HG03571 (cell line): ENCODE data around the gene UMOD.
"Not testable (repeated sequence)": the region's sequence is repeated elsewhere in the genome, so short reads cannot be mapped to it uniquely, and the experiment has no call there.

Source experiments
- ATAC-seq: cut with Tn5 transposase; IDR thresholded peaks from one replicate; pipeline ENCODE4 v1.9.1; 2021; ENCODE audit not compliant: unreplicated experiment

The UMOD gene

DNA sequence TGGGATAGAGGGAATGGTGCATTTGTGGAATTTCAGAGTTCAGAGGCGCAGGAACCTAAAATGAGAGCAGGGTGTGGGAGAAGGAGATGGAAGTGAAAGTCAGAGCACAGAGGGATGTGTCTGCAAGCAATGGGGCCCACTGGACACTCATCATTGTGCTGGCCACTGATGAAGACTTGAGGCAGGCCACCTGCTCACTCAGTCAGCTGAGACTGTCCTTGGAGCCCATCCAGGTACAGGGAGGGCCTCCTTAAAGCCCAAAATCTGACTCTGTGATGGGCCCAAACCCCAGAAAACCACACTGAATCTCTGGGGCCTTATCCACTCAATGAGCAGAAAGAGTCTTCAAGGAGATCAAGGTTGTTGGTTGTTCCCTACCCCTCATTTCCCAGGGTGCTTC, 30.8 kb downstream of the UMOD start:
- ATAC-seq, result no peak

DNA sequence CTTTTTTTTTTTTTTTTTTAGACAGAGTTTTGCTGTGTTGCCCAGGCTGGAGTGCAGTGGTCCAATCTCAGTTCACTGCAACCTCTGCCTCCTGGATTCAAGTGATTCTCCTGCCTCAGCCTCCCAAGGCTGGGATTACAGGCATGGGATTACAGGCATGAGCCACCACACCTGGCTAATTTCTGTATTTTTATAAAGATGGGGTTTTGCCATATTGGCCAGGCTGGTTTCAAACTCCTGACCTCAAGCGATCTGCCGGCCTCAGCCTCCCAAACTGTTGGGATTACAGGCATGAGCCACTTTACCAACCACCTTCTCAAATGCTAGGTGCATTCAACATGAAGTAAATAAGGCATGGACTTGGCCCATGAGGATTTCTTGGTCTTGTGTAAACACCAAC, 31.5 kb downstream of the UMOD start:
- not testable (repeated sequence) for ATAC-seq

DNA sequence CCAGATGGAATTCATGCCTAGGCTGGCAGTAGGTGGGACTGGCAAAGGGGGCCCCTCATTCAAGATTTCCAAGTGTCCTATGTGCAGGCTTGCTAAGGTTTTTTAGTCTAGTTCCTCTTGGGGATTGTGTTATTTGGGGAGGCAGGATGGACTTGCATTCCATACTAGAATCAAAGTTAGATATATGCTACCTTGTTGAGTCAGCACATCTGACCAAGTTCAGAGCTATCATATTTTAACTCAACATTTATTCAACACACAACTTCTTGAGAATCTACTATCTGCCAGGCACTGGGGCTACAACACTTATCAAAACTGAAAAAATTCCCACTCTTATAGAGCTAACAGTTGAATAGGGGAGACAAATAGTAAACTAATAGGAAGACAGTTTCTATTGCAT, 31.9 kb downstream of the UMOD start:
- no peak for ATAC-seq

DNA sequence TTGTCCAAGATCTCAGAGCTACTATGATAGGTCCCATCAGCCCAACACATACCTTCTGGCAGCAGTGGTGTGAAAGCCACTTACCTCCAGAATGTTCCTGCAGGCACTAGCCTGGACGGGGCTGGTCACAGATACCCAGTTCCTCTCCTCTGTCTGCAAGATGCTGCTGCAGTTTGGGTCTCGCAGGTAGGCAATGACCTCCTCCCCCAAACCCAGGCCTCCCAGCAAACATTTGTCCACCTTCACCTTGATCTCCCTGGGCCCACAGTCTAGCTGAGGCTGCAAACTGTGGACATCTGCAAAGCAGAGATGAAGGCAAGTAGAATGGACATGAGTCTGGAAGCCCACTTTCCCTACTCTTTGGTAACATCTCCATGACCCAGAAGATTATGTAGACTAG, 32.3 kb downstream of the UMOD start:
- no peak for ATAC-seq

DNA sequence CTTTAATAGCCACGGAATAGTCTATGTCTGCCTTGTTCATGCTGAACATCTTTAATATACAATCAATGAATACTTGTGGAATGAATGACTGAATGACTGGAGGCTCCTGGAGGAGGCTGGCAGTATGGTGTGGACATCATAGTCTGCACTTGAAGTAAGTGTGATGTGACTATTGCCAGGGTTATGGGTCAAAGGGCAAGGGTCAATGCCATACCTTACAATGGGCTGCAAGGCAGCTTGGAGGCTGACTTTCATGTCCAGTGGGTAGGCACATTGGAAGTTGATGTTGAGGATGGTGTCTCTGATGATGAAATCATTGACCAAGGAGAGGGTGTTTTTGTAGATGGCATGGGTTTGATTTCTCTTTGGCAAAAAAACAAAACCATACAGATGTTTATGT, 33.1 kb downstream of the UMOD start:
- no peak for ATAC-seq

DNA sequence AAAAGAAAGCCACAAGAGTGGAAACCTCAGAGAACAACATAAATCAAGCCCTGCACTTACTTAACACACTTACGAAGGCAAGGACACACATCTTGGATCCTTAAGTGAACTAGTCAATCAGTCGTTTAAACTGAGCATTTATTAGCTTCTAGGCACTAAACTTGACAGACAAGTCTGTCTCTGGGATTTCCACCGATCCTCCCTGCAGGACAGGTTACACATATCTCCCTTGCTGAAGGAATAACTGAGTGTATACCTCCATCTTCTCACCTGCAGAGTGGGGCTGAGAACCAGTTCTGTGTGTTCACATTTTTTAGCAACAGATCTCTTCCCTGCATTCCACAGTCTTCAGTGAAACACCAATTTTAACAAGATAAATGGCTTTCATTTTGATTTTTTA, 34.1 kb downstream of the UMOD start:
- no peak for ATAC-seq

DNA sequence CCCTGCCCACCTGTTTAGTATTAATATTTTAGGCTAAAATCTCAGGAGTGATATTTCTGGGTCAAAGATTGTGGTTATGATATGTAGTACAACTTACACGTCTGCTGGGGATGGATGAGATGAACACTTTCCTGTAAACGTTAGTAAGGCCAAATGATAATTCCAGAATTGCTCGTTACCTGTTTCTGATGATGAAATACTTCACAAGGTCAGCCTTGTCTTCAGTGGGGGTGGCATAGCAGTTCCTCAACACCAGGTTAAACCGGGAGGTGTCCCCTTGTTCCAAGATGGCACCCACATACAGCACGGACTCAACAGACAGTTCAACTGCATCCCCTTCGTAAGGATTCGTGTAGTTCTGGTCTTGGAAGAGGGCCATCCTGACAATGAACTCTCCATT, 34.5 kb downstream of the UMOD start:
- ATAC-seq, result no peak

DNA sequence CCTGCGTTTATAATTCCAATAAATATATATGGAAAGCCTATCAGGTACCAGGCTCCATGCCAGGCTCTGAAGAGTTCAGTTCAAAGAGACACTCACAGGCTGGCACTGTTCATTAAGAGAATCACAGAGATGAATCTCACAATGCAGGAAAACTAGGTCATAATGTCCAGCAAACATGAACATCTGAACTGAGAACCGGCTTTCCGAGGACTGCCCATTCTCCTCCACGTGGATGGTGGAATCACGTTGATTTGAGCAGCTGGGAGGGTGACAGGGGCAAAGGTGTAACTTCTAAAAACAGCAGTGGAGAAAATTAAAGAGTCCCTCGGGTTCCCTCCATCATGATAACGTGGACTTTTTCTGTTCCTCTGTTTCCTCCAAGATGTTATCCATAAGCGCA, 35.4 kb downstream of the UMOD start:
- ATAC-seq, result no peak

DNA sequence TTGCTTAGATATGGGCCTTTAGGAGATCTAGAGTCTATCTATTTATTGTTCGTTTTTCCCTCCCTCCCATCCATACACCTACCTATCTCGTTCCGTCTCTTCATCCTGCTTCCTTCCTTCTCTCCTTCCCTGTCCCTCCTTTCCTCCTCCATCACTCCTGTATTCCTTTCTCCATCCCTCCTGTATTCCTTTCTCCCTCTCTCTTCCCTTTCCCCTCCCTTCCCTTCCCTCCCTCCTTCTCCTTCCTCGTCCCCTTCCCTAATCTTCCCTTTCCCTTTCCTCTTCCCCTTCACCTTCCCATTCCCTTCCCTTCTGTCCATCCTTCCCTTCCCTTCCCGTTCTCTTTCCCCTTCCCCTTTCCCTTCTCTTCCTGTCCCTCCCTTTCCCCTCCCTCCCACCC, 35.8 kb downstream of the UMOD start:
- no peak for ATAC-seq

DNA sequence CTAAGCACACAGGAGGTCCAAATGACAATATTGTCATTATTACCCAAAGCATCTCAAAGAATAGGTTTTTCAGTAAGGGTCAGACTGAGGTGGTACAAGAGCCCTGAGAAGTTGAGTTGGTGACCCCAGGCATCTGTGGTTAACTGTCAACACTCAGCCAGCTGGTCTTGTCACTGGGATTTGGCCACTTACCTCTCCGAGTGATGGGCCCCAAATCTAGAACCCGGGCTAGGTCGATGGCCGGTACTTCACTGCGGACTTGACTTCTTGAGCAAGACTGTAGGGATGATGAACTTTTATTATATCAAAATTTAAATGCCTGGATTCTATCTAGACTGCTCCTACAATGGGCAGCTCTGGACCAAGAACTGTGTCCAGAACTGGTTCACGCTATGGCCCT, 36.8 kb downstream of the UMOD start:
- ATAC-seq, result no peak

DNA sequence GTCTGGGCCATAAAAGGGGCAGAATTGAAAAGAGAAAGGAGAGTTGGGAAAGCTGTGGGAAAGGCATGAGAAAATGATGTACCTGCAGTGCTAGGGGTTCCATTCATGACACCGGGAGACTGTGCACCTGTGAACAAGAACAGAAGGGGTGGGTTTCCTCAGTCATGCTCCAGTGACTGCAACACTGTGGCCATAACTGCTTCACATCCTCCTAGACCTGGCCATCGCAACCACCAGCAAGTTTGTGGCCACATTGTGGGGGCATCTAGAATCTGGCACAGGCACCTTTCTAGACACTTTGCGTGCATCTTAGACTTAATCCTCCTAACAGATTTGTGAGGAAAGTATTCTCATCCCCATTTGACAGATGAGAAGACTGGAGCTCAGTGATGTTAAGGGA, 37.9 kb downstream of the UMOD start:
- no peak for ATAC-seq

DNA sequence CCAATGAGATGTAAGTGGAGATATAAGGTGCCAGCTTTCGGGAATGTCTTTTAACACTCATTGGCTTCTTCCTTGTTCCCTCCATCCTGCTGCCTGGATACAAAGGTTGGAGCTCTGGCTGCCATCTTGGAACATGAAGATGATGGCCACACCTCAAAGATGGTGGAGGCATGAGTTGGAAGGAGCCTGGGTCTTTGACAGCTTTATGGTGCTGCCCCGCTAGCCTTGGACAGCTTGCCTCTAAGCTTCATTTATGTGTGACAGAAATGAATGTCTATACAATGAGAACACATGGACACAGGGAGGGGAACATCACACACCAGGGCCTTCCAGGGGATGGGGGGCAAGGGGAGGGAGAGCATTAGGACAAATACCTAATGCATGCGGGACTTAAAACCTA, 38.8 kb downstream of the UMOD start:
- ATAC-seq, result no peak

DNA sequence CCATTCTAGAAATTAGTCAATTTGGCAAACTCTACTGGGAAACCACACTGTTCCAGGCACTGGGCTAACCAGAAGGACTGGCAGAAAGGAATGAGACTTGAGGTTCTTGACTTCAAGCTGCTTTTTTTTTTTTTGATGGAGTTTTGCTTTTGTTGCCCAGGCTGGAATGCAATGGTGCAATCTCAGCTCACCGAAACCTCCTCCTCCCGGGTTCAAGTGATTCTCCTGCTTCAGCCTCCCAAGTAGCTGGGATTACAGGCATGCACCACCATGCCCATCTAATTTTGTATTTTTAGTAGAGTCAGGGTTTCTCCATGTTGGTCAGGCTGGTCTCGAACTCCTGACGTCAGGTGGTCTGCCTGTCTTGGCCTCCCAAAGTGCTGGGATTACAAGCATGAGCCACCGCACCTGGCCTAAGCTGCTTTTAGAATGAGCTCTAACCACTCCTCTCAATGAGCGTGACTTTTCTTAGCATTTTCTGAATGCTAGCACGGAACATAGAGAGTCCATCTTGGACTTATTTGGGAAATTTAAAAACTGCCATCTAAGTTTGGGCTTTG, 39.9 kb downstream of the UMOD start:
- not testable (repeated sequence) for ATAC-seq

DNA sequence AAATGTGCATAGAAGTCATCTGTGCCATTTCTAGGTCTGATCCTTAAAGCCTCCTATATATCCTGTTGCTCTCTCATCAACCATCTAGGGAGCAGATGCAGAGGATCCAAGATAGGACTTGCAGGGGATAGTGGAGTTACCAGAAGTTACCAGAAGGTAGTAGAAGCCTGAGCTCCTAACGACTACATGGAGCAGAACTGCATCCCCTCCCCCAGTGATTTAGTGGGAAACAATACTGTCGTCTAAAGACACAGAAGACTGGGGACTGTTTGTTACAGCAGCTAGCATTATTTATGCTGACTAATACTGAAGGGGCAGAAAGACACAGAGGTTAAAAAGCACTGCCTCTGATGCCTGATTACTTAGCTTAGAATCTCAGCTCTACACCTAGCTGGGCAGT, 41.0 kb downstream of the UMOD start:
- ATAC-seq, result no peak

DNA sequence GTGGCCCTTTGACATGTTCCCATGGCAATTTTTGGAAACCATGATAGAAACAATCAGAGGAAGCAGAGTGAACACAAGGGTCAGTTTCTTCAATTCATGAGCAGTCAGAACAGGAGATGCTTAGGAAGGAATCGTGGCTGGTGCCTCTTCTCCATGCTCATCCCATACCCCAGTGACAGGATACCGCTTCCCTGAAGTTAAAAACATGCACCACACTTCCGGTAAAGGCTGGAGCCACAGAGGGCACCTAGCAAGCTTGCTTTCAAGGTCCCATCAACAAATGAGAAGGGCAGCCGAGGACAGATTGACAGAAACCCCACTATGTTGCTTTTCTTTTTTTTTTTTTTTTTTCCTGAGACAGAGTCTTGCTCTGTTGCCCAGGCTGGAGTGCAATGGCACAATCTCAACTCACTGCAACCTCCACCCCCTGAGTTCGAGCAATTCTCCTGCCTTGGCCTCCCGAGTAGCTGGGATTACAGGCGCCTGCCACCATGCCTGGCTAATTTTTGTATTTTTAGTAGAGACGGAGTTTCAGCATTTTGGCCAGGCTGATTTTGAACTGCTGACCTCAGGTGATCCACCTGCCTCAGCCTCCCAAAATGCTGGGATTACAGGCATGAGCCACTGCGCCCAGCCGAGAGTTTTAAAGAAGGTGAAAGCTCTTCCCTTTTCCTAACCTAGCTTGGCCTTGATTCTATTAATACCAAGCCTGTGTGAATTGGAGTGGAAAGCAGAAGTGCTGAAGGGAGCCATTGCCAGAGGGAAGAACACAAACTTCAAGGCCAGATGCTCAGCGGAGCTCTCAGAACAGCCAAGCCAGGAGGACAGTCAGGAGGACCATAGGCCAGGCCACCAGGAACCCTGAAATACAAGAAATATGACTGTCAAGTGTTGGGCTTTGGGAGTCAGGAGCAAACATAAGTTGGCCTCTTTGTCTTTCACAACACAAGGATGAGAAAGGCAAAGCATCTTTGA, 41.8 kb downstream of the UMOD start:
- no peak for ATAC-seq

DNA sequence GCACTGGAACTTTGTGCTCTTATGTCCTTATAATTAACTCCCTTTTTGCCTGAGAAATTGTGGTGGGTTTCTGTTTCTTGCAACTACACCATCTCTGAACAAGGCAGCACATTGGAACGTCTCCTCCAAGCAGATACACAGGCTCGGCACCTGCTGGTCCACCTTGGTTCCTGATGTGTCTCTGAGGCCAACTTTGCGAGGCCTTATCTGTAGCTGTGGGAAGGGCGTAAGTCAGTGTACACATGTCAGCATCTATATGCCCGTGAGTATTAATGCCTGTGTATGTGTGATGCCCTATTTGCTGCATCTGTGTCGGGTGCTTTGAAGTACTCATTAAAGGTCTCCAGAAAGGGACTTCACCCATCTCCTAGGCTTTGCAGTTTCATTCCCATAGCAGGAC, 42.7 kb downstream of the UMOD start:
- ATAC-seq, result no peak

DNA sequence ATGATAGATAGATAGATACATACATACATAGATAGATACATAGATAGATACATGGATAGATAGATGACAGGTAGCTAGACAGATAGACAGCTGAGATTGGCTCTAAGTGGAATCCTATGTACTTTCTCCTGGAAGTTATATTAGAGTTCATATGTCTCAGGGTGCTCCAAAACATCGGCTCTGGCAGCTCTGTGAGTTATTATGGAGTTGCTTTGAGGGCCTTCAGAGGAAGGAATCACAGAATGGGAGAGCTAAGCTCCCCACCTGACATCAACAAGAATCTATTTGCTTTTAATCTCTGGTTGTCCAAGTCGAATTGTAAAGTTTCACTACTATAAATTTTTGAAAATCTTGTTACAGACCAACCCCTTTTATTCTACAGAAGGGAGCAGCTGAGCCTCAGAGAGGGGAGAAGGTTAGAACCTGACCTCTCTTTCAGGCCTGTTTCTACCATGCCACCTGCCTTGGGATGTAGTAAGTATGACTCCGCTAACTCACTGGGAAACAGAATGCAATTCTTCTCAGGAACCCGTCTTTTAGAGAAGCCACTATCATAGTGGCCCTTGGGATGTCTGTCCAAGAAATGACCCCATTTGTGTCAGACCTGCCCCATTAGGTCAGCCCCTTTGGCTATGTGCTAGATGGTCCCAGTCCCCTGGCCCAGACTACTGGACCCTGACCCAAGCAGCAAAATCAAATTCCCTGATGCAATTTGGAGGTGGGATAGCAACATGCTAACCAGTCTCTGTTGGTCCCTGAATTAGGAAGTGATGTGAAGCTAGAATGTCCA, 43.5 kb downstream of the UMOD start:
- no peak for ATAC-seq

DNA sequence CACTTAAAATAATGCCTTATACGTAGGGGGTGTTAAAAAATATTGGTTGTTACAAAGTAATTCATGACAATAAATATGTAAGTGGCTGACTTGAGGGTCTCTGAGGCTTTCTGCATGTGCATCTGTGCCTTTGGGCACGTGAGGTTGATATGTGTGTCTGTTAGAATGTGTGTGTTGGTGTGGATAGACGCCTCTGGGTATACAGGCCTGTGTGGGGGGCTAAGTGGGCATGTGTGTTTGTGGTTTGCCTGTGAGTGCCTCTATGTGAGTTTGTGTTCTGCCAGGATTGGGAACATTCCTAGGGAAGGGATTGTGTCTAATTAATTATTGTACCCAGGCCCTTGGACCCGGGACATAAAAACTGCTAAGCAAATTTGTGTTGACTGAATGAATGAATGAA, 44.2 kb downstream of the UMOD start:
- ATAC-seq, result no peak

DNA sequence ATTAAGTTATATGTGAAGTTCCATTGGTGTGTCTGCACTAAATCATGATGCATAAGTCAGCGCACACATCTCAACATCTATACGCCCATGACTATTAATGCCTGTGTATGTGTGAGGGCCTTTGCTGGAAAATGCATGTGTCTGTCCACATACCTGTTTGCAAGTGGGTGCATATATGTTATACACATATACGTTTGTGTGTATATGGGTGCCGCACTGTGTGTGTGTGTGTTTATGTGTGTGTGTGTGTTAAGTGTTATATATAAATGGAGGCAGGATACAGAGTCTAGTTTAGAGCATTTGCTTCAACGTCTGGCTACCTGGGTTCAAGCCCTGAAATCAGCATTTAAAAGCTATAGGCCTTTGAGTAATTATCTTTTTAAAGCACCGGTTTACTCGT, 44.7 kb downstream of the UMOD start:
- no peak for ATAC-seq

DNA sequence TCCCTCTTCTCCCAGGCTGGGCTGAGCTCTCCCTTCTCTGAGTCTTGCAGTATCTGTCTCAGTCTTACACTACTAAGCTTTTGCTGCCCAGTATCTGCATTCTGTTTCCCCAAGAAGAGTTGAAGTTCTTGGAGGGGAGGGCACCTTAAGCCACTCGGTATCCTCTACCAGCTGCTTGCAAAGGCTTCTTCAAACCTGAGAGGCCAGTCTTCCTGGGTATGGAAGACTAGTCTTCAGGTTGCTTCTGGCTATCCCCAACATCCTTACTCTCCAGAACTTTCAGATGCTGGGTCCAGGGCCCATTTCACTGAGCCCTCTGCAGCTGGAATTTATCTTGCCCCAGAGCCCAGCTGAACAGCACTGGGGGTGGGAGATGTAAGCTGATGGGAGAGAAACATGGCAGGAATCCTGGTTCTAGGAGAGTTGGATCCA, 45.3 kb downstream of the UMOD start:
- no peak for ATAC-seq

DNA sequence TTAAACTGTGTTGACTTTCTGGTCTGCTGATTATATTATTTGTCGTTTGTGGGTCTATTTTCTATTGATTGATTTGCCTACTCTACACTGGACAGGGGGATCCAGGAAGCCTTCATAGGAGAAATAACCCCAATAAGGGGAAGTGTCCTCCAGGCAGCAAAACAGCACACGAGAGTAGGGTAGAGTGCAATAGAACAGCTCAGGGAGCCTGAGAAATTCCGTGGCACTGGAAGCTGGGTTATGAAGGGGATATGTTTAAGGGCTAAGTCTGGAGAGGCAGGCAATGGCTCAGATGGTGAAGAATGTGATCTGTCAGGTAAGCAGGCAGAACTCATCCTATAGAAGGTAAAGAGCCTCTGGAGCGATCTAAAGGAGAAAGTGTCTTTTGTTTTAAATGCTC, 46.1 kb downstream of the UMOD start:
- no peak for ATAC-seq

DNA sequence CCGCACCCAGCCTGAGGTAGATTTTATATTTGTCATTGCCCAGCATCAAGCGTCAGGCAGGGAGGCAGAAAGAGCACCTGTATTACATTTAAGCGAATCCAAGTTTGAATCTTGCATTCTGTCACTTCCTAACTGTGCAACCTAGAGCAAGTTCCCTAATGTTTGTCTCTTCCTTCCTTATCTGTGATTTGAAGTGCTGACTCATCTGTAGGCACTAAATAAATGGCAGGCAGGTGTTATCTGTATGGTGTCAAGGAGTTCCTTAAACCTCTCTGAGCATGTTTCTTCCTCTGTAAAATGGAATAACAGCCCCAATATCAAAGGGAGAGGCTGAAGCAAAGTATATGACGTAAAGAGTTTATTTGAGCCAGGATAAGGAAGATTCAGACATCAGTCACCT, 49.5 kb downstream of the UMOD start:
- ATAC-seq, result no peak
